Parathyroid adenoma (tissue), 2 donors: Measurements from ENCODE around the gene IRAK2.

Experiments used
- H2AFZ ChIP-seq: fragments of 300-600 bp; sonication (generic); one replicate; pipeline ENCODE4 v1.7.0; 2017; ENCODE audit warnings: antibody characterized with exemption, mild to moderate bottlenecking
- H3K27ac ChIP-seq: fragments of 300-600 bp; sonication (generic); one replicate; pipeline ENCODE4 v1.7.0; 2017
- H3K27me3 ChIP-seq: fragments of 300-600 bp; sonication (generic); one replicate; pipeline ENCODE4 v1.7.0; 2017; ENCODE audit warnings: low read length; ENCODE audit not compliant: control insufficient read depth, insufficient read depth
- H3K36me3 ChIP-seq: fragments of 300-600 bp; sonication (generic); one replicate; pipeline ENCODE4 v1.7.0; 2017; ENCODE audit warnings: low read length; ENCODE audit not compliant: control insufficient read depth, insufficient read depth
- H3K4me1 ChIP-seq: fragments of 300-600 bp; sonication (generic); one replicate; pipeline ENCODE4 v1.7.0; 2017; ENCODE audit warnings: control low read depth
- H3K4me2 ChIP-seq: fragments of 300-600 bp; sonication (generic); one replicate; pipeline ENCODE4 v1.7.0; 2017; ENCODE audit warnings: low read length
- H3K4me3 ChIP-seq: fragments of 300-600 bp; sonication (generic); one replicate; pipeline ENCODE4 v1.7.0; 2017; ENCODE audit warnings: low read depth, low read length
- H3K79me2 ChIP-seq: fragments of 300-600 bp; sonication (generic); one replicate; pipeline ENCODE4 v1.7.0; 2017; ENCODE audit warnings: control low read depth
- H3K9ac ChIP-seq: fragments of 300-600 bp; sonication (generic); one replicate; pipeline ENCODE4 v1.7.0; 2017; ENCODE audit warnings: mild to moderate bottlenecking
- H3K9me3 ChIP-seq: fragments of 300-600 bp; sonication (generic); one replicate; pipeline ENCODE4 v1.7.0; 2017; ENCODE audit warnings: low read length; ENCODE audit not compliant: control insufficient read depth
- CTCF ChIP-seq: fragments of 300-600 bp; sonication (generic); IDR thresholded peaks from one replicate; pipeline ENCODE4 v1.7.0; 2017; ENCODE audit warnings: antibody characterized with exemption, mild to moderate bottlenecking
- donor health status: primary hyperparathyroidism.

The IRAK2 gene

GRCh38 chr3:10177737-10178136 is 13.0 kb downstream of the IRAK2 start:
- H3K27ac ChIP-seq = no peak overlapping the region
- H2AFZ ChIP-seq = no peak overlapping the region
- H3K4me3 ChIP-seq = no peak overlapping the region
- H3K9me3 ChIP-seq = no peaks in the 10 kb centered on the region
- H3K4me2 ChIP-seq = no peak overlapping the region
- H3K27me3 ChIP-seq = no peaks in the 10 kb centered on the region
- H3K36me3 ChIP-seq = no peaks in the 10 kb centered on the region
- no peak overlapping the region for H3K9ac ChIP-seq
- no peak for TF ChIP-seq CTCF
- no peaks in the 10 kb centered on the region for H3K4me1 ChIP-seq
- no peaks in the 10 kb centered on the region for H3K79me2 ChIP-seq

GRCh38 chr3:10178892-10179291 is 14.2 kb downstream of the IRAK2 start:
- Histone ChIP-seq H3K36me3 (no peaks in the 10 kb centered on the region), H3K79me2 (no peaks in the 10 kb centered on the region), H3K27me3 (no peaks in the 10 kb centered on the region), H3K27ac (no peak overlapping the region), H3K4me1 (no peaks in the 10 kb centered on the region), H3K4me3 (no peak overlapping the region), H3K9ac (no peak overlapping the region), H2AFZ (no peak overlapping the region), H3K4me2 (no peak overlapping the region), H3K9me3 (no peaks in the 10 kb centered on the region)
- no peak for TF ChIP-seq CTCF

- no peak for TF ChIP-seq CTCF
- Histone ChIP-seq H3K4me2 (no peak overlapping the region), H2AFZ (no peak overlapping the region), H3K36me3 (no peaks in the 10 kb centered on the region), H3K27ac (no peak overlapping the region), H3K9me3 (no peaks in the 10 kb centered on the region), H3K4me3 (no peak overlapping the region), H3K9ac (no peak overlapping the region), H3K4me1 (no peaks in the 10 kb centered on the region), H3K27me3 (no peaks in the 10 kb centered on the region), H3K79me2 (no peaks in the 10 kb centered on the region)
These were observed 15.6 kb downstream of the IRAK2 start for GRCh38 chr3:10180289-10180688.

GRCh38 chr3:10180738-10181295 is 16.1 kb downstream of the IRAK2 start:
- H3K4me2 ChIP-seq = no peak overlapping the region
- H3K27ac ChIP-seq = no peak overlapping the region
- TF ChIP-seq CTCF = no peak
- H3K36me3 ChIP-seq = no peaks in the 10 kb centered on the region
- no peak overlapping the region for H2AFZ ChIP-seq
- H3K9me3 ChIP-seq = no peaks in the 10 kb centered on the region
- no peaks in the 10 kb centered on the region for H3K4me1 ChIP-seq
- no peak overlapping the region for H3K4me3 ChIP-seq
- no peaks in the 10 kb centered on the region for H3K27me3 ChIP-seq
- H3K9ac ChIP-seq = no peak overlapping the region
- no peaks in the 10 kb centered on the region for H3K79me2 ChIP-seq

GRCh38 chr3:10182950-10183349 is 18.2 kb downstream of the IRAK2 start:
- Histone ChIP-seq H3K4me3 (no peak overlapping the region), H3K79me2 (no peaks in the 10 kb centered on the region), H3K4me2 (no peak overlapping the region), H3K27ac (no peak overlapping the region), H2AFZ (no peak overlapping the region), H3K4me1 (no peaks in the 10 kb centered on the region), H3K9ac (no peak overlapping the region), H3K9me3 (no peaks in the 10 kb centered on the region), H3K36me3 (no peaks in the 10 kb centered on the region), H3K27me3 (no peaks in the 10 kb centered on the region)
- TF ChIP-seq CTCF = no peak
